Effector memory CD8-positive, alpha-beta T cell (primary cell): Measurements from ENCODE around the gene ZNF800.
"Not testable (repeated sequence)": the region's sequence is repeated elsewhere in the genome, so short reads cannot be mapped to it uniquely, and the experiment has no call there.

Experiments
- ATAC-seq: fragments of 150-1000 bp; cut with Tn5 transposase; replicated peaks from 2 replicates; pipeline ENCODE4 v1.10.0; 2021; ENCODE audit warnings: mild to moderate bottlenecking, moderate library complexity
- DNase-seq, 3 experiments: peaks; one replicate each; pipeline ENCODE4 v3.0.0; 2021
- H3K27ac Mint-ChIP-seq, 2 donors: one replicate each; pipeline ENCODE4 v1.8.0; 2022; ENCODE audit warnings: mild to moderate bottlenecking in 2 of 2, mixed read lengths in 2 of 2, moderate library complexity in 2 of 2
- H3K27me3 Mint-ChIP-seq, 2 donors: one replicate each; pipeline ENCODE4 v1.8.0; 2022; ENCODE audit warnings: mixed read lengths in 2 of 2
- H3K36me3 Mint-ChIP-seq: one replicate; pipeline ENCODE4 v1.8.0; 2022; ENCODE audit warnings: mild to moderate bottlenecking, moderate library complexity, mixed read lengths; ENCODE audit not compliant: insufficient read depth
- H3K4me1 Mint-ChIP-seq, 2 donors: one replicate each; pipeline ENCODE4 v1.8.0; 2022; ENCODE audit warnings: low read depth in 2 of 2, mixed read lengths in 2 of 2
- H3K4me3 Mint-ChIP-seq, 2 donors: one replicate each; pipeline ENCODE4 v1.8.0; 2022; ENCODE audit warnings: mild to moderate bottlenecking in 2 of 2, mixed read lengths in 2 of 2, moderate library complexity in 2 of 2
- H3K9me3 Mint-ChIP-seq, 2 donors: one replicate each; pipeline ENCODE4 v1.8.0; 2022; ENCODE audit warnings: mixed read lengths in 2 of 2

The ZNF800 gene

DNA sequence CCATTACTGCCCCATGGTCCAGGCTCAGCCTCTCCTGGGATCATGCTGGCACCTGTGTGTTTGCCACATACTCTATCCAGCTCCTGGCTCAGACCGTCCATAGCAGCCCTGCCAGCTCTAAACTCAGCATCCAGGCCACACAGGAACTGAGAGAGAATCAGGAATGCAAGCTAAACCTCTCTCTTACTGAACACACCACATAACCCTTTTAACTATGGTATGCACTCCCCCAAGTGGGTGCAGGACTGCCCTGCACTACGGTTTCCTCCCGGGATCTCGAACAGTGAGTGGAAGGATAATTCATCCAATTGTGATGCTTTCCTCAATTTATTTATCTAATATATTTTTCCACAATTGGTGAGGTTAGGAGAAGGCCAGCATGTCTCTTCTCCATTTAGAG lies 17.1 kb upstream of the ZNF800 start:
- Mint-ChIP-seq H3K4me1 (peaks cover 14 to 18% of the 10 kb centered on the region in 2 donors), H3K36me3 (peaks cover 2% of the 10 kb centered on the region), H3K27ac (no peak overlapping the region), H3K9me3 (peaks cover 0 to 10% of the 10 kb centered on the region in 2 donors), H3K27me3 (peaks cover 0 to 10% of the 10 kb centered on the region in 2 donors), H3K4me3 (no peak overlapping the region)
- no peak for ATAC-seq
- no peak for DNase-seq

DNA sequence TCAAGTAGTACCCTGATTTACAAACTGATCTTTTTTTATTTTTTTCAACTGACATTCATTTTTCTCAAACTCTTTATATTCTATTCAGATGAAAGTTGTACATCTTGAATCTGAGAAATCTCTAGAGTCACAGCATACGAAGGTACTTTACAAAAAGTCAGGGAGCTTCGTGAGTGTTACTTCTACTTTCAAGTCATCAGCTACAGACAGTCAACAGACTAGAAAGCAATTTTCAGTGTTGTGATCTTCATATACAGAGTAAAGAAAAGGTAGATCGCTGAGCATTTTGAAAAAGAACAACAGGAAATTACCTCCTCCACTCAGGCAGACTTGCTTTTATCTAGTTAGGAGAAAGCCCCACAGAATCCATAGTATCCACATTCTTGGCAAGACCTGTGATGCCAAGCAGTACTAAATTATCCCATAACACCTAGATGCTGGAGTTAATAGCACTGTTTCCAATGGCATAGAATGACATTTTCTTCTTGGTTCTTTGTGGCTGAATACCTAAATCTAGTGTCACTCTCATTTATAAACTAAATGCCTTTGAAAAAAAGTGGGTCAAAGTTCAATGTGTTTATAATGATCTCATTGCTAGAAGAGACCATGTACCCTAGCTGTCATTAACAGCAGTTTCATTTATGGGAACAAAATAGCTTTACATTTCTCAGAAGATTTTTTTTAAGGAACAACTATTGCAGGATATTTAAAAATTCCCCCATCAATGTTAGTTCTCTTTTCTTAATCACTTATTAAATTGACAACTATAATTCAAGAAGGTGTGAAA lies 12.0 kb upstream of the ZNF800 start:
- no peak for DNase-seq
- peaks cover 3 to 9% of the 10 kb centered on the region in 2 donors for H3K4me1 Mint-ChIP-seq
- peaks cover 11 to 25% of the 10 kb centered on the region in 2 donors for H3K27me3 Mint-ChIP-seq
- no peaks in the 10 kb centered on the region for H3K9me3 Mint-ChIP-seq
- H3K36me3 Mint-ChIP-seq: no peaks in the 10 kb centered on the region
- ATAC-seq: no peak
- H3K4me3 Mint-ChIP-seq: no peak overlapping the region
- no peak overlapping the region for H3K27ac Mint-ChIP-seq

DNA sequence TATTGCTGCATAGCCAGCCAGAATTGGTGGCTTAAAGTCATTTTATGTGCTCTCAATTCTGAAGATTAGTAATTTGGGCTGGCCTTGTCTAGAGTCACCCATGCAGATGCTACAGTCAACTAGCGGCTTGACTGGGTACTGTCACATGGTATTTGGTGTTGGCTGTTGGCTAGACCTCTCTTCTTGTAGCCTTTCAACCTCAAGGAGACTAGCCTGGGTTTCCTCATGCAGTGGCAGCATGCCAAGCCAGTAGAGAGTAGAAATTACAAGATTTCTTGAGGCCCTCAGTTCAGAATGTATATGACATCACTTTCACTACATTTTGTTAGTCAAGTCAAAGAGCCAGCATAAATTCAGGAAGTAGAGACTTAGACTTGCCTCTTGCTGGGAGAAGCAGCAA lies 3.7 kb upstream of the ZNF800 start:
- DNase-seq (peak; percentile 18 to 27 (median 24)), ATAC-seq (peak; percentile 10)
- H3K4me1 Mint-ChIP-seq: peaks cover 5 to 10% of the 10 kb centered on the region in 2 donors
- no peak overlapping the region for H3K27ac Mint-ChIP-seq
- H3K4me3 Mint-ChIP-seq: no peak overlapping the region
- H3K27me3 Mint-ChIP-seq: peaks cover 9 to 15% of the 10 kb centered on the region in 2 donors
- H3K9me3 Mint-ChIP-seq: no peaks in the 10 kb centered on the region
- peaks cover 23% of the 10 kb centered on the region for H3K36me3 Mint-ChIP-seq

DNA sequence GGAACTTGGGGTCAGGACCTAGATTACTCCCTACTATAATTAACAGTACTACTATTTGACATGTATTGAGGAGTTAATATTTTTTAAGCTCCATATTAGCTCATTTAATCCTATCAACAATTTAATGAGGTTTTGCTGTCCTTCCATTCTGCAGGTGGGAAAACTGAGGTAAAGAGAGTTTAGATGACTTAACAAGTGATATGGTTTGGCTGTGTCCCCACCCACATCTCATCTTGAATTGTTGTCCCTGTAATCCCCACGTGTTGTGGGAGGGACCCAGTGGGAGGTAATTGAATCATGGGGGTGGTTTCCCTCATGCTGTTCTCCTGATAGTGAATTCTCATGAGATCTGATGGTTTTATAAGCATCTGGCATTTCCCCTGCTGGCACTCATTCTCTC lies 2.6 kb upstream of the ZNF800 start:
- not testable (repeated sequence) for ATAC-seq, H3K4me3 Mint-ChIP-seq

DNA sequence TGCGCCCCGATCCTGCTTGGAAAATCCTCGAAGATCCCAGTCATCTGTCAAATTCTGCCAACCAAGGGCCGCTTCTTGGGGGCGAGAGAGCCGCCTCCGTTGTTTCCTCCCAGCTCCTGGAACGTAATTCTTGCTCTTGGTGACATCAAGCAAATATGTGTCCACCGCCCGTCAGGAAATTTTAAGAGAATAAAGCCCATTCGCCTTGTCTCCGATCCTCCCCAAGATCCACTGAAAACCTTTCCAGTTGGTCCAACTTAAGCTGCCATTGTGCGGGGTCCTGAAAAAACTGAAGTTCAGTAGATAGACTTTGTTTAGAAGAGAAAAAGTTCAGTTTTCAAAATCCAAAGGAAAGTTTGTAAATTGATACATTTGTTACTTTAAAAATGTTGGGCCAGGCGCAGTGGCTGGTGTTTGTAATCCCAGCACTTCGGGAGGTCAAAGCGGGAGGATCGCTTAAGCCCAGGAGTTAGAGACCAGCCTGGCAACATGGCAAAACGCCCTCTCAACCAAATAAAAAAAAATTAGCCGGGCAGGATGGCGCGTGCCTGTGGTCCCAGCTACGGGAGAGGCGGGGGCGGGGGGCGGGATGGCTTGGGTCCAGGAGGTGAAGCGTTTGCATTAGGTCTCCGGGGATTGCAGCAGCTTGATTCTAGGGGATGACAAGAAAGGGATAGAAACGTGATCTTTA lies 1.0 kb upstream of the ZNF800 start:
- no peak for DNase-seq
- Mint-ChIP-seq H3K27me3 (no peaks in the 10 kb centered on the region), H3K36me3 (peaks cover 47% of the 10 kb centered on the region), H3K27ac (peak overlapping the region; percentile 96 to 100), H3K9me3 (no peaks in the 10 kb centered on the region), H3K4me1 (peaks cover 20 to 33% of the 10 kb centered on the region in 2 donors), H3K4me3 (peak overlapping the region; percentile 96 to 98)
- ATAC-seq: no peak

More for the DNA sequence above, 2.6 kb upstream of the ZNF800 start:
- Mint-ChIP-seq H3K36me3 (peaks cover 33% of the 10 kb centered on the region), H3K4me1 (peaks cover 8 to 19% of the 10 kb centered on the region in 2 donors)
- H3K27ac Mint-ChIP-seq, H3K27me3 Mint-ChIP-seq, DNase-seq, H3K9me3 Mint-ChIP-seq: not testable (repeated sequence)

DNA sequence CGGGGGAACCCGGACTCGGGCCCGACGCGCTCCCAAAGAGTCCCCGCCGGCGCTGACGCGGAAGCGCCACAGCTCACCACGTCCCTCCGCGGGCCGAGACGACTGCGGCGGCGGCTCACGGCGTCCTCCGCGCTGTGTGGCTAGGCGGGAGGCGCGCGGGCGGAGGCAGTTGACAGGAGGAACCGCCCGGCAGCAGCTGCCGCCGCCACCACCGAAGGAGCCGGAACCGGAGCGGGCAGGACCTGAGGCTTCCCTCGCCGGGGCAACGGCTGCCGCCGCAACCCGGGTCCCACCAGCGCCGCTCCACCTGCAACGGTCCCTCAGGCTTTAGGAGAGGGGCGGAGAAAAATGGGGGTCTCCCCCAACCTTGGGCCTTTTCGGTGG lies 334 bp downstream of the ZNF800 start:
- peaks cover 28 to 43% of the 10 kb centered on the region in 2 donors for H3K4me1 Mint-ChIP-seq

DNA sequence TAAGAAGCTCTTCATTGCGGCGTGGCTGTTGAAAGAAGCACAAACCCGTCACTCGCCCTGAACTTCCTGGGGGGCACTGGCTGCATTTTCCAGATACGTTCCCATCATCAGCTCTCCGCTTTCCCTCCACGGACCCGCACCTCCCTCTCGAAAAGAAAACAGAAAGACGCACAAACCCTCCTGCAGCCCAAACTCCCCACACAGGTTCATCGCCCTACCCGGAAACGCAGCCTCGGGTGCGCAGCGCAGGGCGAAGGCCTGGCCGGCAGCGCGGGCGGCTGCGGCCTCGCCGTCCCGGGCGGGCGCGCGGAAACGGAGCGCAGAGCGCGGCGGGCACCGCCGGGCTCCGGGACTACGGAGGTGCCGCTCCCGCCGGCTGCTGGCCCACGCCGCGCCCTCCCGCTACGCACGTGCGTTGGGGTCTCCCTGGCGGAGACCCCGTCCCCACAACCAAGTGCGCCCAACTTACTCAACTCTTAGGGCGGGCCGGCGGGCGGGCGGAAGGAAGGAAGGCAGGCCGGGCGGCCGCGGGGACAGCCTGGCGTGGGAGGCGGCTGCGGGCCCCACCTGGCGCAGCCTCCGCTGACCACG lies 822 bp downstream of the ZNF800 start:
- Mint-ChIP-seq H3K9me3 (no peaks in the 10 kb centered on the region), H3K4me1 (peaks cover 28 to 46% of the 10 kb centered on the region in 2 donors), H3K27me3 (no peaks in the 10 kb centered on the region), H3K27ac (peak overlapping the region; percentile 96 to 100), H3K36me3 (peaks cover 61% of the 10 kb centered on the region), H3K4me3 (peak overlapping the region; percentile 96 to 98)
- peak; percentile 45 to 58 (median 57) for DNase-seq
- peak; percentile 50 for ATAC-seq

More for the DNA sequence above, 334 bp downstream of the ZNF800 start:
- ATAC-seq (peak; percentile 67), DNase-seq (peak in 2 of 3 experiments; percentile 61 to 63)
- peak overlapping the region; percentile 96 to 98 for H3K4me3 Mint-ChIP-seq
- peak overlapping the region; percentile 96 to 100 for H3K27ac Mint-ChIP-seq
- peaks cover 60% of the 10 kb centered on the region for H3K36me3 Mint-ChIP-seq
- no peaks in the 10 kb centered on the region for H3K9me3 Mint-ChIP-seq
- no peaks in the 10 kb centered on the region for H3K27me3 Mint-ChIP-seq

DNA sequence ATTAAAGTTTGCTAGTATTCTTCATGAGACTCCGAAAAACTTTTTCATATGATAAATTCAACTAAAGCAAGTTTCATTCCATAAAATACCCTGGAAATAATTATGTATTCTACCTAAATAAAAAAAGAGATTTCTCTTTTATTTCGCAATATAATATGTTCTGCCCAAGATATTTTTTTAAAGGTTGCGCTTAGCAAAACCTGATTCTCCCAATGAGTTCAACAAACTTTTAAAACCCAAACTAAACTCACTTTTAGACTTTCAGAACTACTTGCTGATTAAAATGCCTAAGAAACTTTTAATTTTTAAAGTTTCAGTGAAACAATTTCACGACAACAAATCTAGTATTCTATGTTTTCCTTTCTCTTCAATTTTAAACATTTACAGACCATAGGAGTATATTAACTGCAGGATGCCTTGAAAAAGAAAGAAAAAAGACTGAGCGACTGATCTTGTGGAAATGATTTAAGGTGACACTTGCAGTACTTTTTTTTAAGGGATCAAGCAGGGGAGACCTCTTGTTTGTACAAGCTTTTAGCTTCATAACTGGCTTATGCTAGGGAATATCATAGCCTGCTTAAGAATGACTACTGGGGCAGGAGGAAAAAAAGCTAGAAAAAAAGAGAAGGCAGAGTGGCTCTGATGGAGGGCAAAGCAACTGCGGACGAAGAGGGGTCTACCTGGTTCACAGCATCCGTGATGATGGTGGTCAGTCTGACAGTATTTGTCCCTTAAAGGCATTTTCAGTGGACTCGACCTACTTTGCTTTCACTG lies 1.5 kb downstream of the ZNF800 start:
- Mint-ChIP-seq H3K4me3 (peak overlapping the region; percentile 96 to 98), H3K36me3 (peaks cover 67% of the 10 kb centered on the region), H3K27ac (peak overlapping the region; percentile 96 to 100), H3K4me1 (peaks cover 28 to 50% of the 10 kb centered on the region in 2 donors), H3K27me3 (no peaks in the 10 kb centered on the region), H3K9me3 (no peaks in the 10 kb centered on the region)
- DNase-seq (no peak), ATAC-seq (no peak)

DNA sequence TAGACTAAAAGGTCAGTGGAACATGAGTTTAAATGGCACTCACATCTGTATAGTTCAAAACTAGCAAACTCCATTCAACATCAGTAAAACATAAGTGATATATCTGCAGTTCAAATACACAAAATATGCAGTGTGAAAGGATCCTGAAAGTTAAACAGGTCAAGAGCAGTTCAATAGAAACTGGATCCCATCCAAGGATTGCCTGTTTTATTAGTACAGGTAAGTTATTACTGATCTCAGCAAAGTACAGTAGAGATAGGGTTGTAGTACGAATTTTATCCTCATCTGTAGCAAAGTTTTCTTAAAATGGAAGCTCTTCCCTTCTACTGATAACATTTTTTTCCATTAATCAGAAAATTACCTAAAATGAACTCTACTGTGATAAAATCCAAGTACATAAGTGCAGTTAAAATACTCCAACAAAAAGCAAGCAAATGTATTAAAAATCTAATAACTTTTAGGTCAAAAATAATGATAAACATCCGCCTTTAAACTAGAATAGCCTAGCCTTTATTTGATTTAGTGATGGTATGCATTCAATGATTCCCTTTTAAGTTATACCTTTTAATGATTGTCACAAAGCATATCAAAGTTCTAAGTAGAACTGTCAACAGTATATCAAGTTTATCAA lies 2.2 kb downstream of the ZNF800 start:
- Mint-ChIP-seq H3K36me3 (peaks cover 69% of the 10 kb centered on the region), H3K27me3 (no peaks in the 10 kb centered on the region), H3K4me3 (peak overlapping the region; percentile 96 to 98), H3K9me3 (no peaks in the 10 kb centered on the region), H3K4me1 (peaks cover 30 to 50% of the 10 kb centered on the region in 2 donors), H3K27ac (peak overlapping the region; percentile 96 to 100)
- DNase-seq (no peak), ATAC-seq (no peak)

DNA sequence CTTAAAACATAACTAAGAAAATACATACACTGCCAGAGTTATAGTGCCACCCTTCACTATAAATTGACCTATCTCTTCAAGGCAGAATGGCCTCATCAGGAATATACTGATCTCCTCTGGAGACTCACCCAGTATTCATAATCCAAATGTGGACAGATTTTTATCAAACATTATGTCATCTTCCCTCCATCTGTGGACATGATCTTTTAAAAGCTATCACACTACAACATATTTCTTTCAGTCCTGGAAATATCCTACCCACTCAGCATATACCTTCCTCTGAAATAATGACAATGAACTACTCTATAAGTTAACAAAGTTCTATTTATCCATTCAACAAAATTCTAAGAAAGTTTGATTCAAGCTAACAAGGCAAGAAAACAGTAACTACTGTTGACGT lies 3.2 kb downstream of the ZNF800 start:
- Mint-ChIP-seq H3K36me3 (peaks cover 77% of the 10 kb centered on the region), H3K4me3 (peak overlapping the region in 1 of 2 donors; percentile 98), H3K27me3 (no peaks in the 10 kb centered on the region), H3K9me3 (no peaks in the 10 kb centered on the region), H3K4me1 (peaks cover 31 to 50% of the 10 kb centered on the region in 2 donors), H3K27ac (peak overlapping the region in 1 of 2 donors; percentile 100)
- DNase-seq: no peak
- no peak for ATAC-seq

DNA sequence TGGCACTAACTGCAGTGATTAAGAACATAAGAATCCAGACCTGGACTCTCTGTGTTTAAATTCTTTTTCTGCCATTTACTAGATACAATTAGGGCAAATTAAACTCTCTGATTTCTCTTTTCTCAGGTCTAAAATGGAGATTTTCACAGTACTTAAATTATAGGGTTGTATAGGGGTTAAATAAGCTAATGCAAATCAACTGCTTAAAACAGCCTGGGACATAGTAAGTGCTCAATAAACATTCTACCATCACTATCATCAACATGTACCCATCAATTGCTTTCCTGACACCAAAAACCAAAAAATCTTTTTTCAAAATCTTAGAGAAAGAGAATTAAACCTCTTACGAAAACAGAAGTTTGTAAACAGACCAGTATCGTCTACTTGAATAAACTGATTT lies 4.5 kb downstream of the ZNF800 start:
- Mint-ChIP-seq H3K9me3 (no peaks in the 10 kb centered on the region), H3K4me1 (peaks cover 34 to 50% of the 10 kb centered on the region in 2 donors), H3K36me3 (peaks cover 80% of the 10 kb centered on the region), H3K4me3 (peak overlapping the region in 1 of 2 donors; percentile 98), H3K27ac (peak overlapping the region in 1 of 2 donors; percentile 100), H3K27me3 (no peaks in the 10 kb centered on the region)
- DNase-seq (no peak), ATAC-seq (no peak)

DNA sequence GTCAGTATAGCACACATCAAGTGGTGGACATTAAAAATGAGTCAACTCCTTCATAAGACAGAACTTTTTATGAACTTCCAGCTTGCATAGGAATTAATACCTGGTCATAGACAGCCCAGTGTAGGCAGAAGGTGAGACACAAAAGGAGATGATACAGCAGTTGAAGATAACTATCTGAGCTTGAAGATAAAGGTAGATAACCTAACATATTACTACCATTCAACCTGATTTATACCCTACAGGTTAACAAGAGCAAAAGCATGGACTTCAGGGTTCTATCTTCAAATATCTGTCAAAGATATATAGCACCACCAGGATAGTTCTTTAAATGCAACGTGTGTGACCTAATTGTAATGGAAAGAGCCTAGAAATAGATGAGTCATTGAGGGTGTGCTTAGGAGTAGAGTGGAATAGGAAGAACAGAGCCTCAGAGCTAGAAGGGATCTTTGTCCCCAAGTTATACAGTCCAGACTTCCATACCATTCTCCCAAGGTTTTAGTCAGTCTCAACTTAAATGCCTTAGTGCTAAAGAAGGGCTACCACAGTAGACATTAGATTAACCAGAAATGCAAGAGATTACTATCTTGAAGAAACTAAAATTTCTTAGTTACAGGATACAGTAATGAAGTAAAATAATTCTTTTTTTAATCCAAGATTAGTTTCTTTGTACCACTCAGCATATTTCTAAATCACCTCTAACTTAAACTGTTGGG lies 9.2 kb downstream of the ZNF800 start:
- DNase-seq (no peak), ATAC-seq (peak; percentile 22)
- Mint-ChIP-seq H3K36me3 (peaks cover 49% of the 10 kb centered on the region), H3K4me1 (peaks cover 46 to 61% of the 10 kb centered on the region in 2 donors), H3K27me3 (no peaks in the 10 kb centered on the region), H3K9me3 (no peaks in the 10 kb centered on the region), H3K27ac (peak overlapping the region; percentile 5 to 48), H3K4me3 (no peak overlapping the region)
